Transverse colon (tissue), 4 donors: ENCODE measurements around the gene CYFIP2. TPM values are rescaled to one million over a fixed set of nuclear protein-coding genes. Genes with fewer than 3 reads are reported as not detected.

Source experiments
- DNase-seq: peaks from one replicate; pipeline ENCODE4 v3.0.0-alpha.2; 2019
- H3K27ac ChIP-seq, 4 donors: fragments of 200-600 bp; sonication (generic); 2 replicates each; pipeline ENCODE4 v1.5.1; 2016 to 2018; ENCODE audit warnings: inconsistent platforms in 4 of 4
- H3K27me3 ChIP-seq: fragments of 200-600 bp; sonication (generic); 2 replicates; pipeline ENCODE4 v1.5.1; 2017; ENCODE audit warnings: inconsistent platforms
- H3K36me3 ChIP-seq, 4 donors: fragments of 200-600 bp; sonication (generic); 2 replicates each; pipeline ENCODE4 v1.5.1; 2017 to 2019; ENCODE audit warnings: inconsistent platforms in 4 of 4
- H3K4me1 ChIP-seq, 4 donors: fragments of 200-600 bp; sonication (generic); 2 replicates each; pipeline ENCODE4 v1.5.1; 2017 to 2020; ENCODE audit warnings: inconsistent platforms in 4 of 4
- H3K4me3 ChIP-seq, 4 donors: fragments of 200-600 bp; sonication (generic); 1 replicate in 1 of 4; 2 replicates in 3 of 4; pipeline versions ENCODE4 v1.5.1 to v1.6.1; 2017 to 2019; ENCODE audit warnings: inconsistent platforms in 4 of 4
- H3K9me3 ChIP-seq, 2 donors: fragments of 200-600 bp; sonication (generic); 2 replicates each; pipeline ENCODE4 v1.5.1; 2017 to 2019; ENCODE audit warnings: inconsistent platforms in 2 of 2
- CTCF ChIP-seq, 5 experiments: fragments of 200-600 bp in 3 of 5; fragments of 450-650 bp in 2 of 5; sonication (generic) in 3 of 5; IDR thresholded peaks; 1 replicate in 2 of 5; 2 replicates in 3 of 5; pipeline ENCODE4 v1.5.1; 2016 to 2017; ENCODE audit warnings: antibody characterized with exemption in 5 of 5, inconsistent platforms in 3 of 5, mild to moderate bottlenecking in 2 of 5, moderate library complexity in 1 of 5
- EP300 ChIP-seq: sonication (generic); formaldehyde crosslinking; IDR thresholded peaks from one replicate; pipeline ENCODE4 v1.6.1; 2017; ENCODE audit warnings: antibody characterized with exemption, low read depth
- POLR2A ChIP-seq: fragments of 450-650 bp; IDR thresholded peaks from one replicate; pipeline ENCODE4 v1.6.1; 2016; ENCODE audit warnings: antibody characterized with exemption, mild to moderate bottlenecking, moderate library complexity
- POLR2AphosphoS5 ChIP-seq, 3 donors: sonication (generic); formaldehyde crosslinking; IDR thresholded peaks; one replicate each; pipeline ENCODE4 v1.6.1; 2016; ENCODE audit warnings: antibody characterized with exemption in 3 of 3
- WGBS, 2 donors: methylation state at CpG; one replicate each; pipeline ENCODE4 v1.1.5; 2018; ENCODE audit warnings: low coverage in 1 of 2; 5-methylcytosine and 5-hydroxymethylcytosine counted together
- in situ Hi-C, 4 donors: fragments of 200-750 bp; cut with MboI; loops; one replicate each; pipeline versions ENCODE4 v1.15.0 to v1.15.1; 2017; ENCODE audit warnings: low sequenced_read_pairs in 3 of 4, low pct_ligation_motif_present in 1 of 4, low pct_unique_long_range_greater_than_20kb in 1 of 4
- intact Hi-C: fragments of 100-400 bp; cut with DNase I; formaldehyde crosslinking; loops from one replicate; pipeline ENCODE4 v1.15.1; 2023; ENCODE audit warnings: low total_unique reads
- total RNA-seq, 4 donors: library from RNA; depleted of rRNA; stranded (reverse); fragments of >200 nt; gene quantifications; one replicate each; pipeline ENCODE4 v1.1.0, GENCODE V29; 2016

Gene CYFIP2
- total RNA-seq, 4 donors from 2014 or later = 34.0 to 134 (median 41.6) TPM

GRCh38 chr5:157273131-157273556 lies 7.2 kb downstream of the CYFIP2 start:
- H3K27ac ChIP-seq = peak overlapping the region; percentile 23 to 67 (median 56)
- 78% methylated on average over 1 of the region's 1 CpG; no CpG with 5 or more reads in 1 of the 2 donors for WGBS, 2 donors

GRCh38 chr5:157275403-157275802 lies 9.5 kb downstream of the CYFIP2 start:
- H3K27ac ChIP-seq = no peak overlapping the region
- TF ChIP-seq POLR2A (no peak), EP300 (no peak), POLR2AphosphoS5 (IDR thresholded peaks at IDR 0.05) (no peak), CTCF (IDR thresholded peaks at IDR 0.05) (no peak)

More at GRCh38 chr5:157273131-157273556, 7.2 kb downstream of the CYFIP2 start:
- Histone ChIP-seq H3K27me3 (no peaks in the 10 kb centered on the region), H3K36me3 (no peaks in the 10 kb centered on the region), H3K9me3 (no peaks in the 10 kb centered on the region), H3K4me3 (no peak overlapping the region), H3K4me1 (peaks cover 0 to 7% (median 0%) of the 10 kb centered on the region in 4 donors)
- intact Hi-C loops (no loop called here), in situ Hi-C loops (no loop called here)
- no peak for DNase-seq
- TF ChIP-seq POLR2AphosphoS5 (IDR thresholded peaks at IDR 0.05) = no peak
- TF ChIP-seq POLR2A = no peak
- no peak for TF ChIP-seq CTCF (IDR thresholded peaks at IDR 0.05)

GRCh38 chr5:157278319-157279037 lies 12.6 kb downstream of the CYFIP2 start:
- in situ Hi-C loops (no loop called here), intact Hi-C loops (no loop called here)
- TF ChIP-seq POLR2A (no peak), POLR2AphosphoS5 (IDR thresholded peaks at IDR 0.05) (no peak), EP300 (no peak), CTCF (IDR thresholded peaks at IDR 0.05) (no peak)
- Histone ChIP-seq H3K27ac (no peak overlapping the region), H3K4me3 (no peak overlapping the region), H3K36me3 (no peaks in the 10 kb centered on the region), H3K27me3 (no peaks in the 10 kb centered on the region), H3K9me3 (no peaks in the 10 kb centered on the region), H3K4me1 (no peaks in the 10 kb centered on the region)
- no peak for DNase-seq
- 83 to 95% methylated on average over 2 of the region's 2 CpGs for WGBS, 2 donors

More at GRCh38 chr5:157275403-157275802, 9.5 kb downstream of the CYFIP2 start:
- H3K9me3 ChIP-seq = no peaks in the 10 kb centered on the region
- H3K27me3 ChIP-seq = no peaks in the 10 kb centered on the region
- peaks cover 0 to 7% (median 0%) of the 10 kb centered on the region in 4 donors for H3K4me1 ChIP-seq
- no peak overlapping the region for H3K4me3 ChIP-seq
- in situ Hi-C loops (no loop called here), intact Hi-C loops (no loop called here)
- no peak for DNase-seq
- 92 to 95% methylated on average over 1 of the region's 1 CpG for WGBS, 2 donors
- no peaks in the 10 kb centered on the region for H3K36me3 ChIP-seq

- H3K36me3 ChIP-seq = no peaks in the 10 kb centered on the region
- H3K27me3 ChIP-seq = no peaks in the 10 kb centered on the region
- H3K4me3 ChIP-seq = no peak overlapping the region
- no peak for DNase-seq
- no peak overlapping the region for H3K27ac ChIP-seq
- H3K9me3 ChIP-seq = no peaks in the 10 kb centered on the region
- intact Hi-C loops = no loop called here
- in situ Hi-C loops = no loop called here
- TF ChIP-seq EP300 (no peak), POLR2A (no peak), CTCF (IDR thresholded peaks at IDR 0.05) (no peak), POLR2AphosphoS5 (IDR thresholded peaks at IDR 0.05) (no peak)
- WGBS, 2 donors = 78 to 87% methylated on average over 7 of the region's 7 CpGs
- H3K4me1 ChIP-seq = no peaks in the 10 kb centered on the region
Measured at GRCh38 chr5:157279605-157280239, 13.8 kb downstream of the CYFIP2 start.
